PC-9 (cell line): Measurements from ENCODE around the gene SLC48A1.

Experiments
- EZH2 ChIP-seq: fragments of 200-600 bp; sonication (generic); IDR thresholded peaks from 2 replicates; pipeline ENCODE4 v1.8.0; 2017; ENCODE audit warnings: antibody characterized with exemption, low read depth
- TF ChIP-seq, protein P1 (sequence below): fragments of 200-600 bp; sonication (generic); conservative IDR thresholded peaks from 2 replicates; pipeline ENCODE4 v1.6.1; 2017; ENCODE audit warnings: mixed run types, antibody characterized with exemption, mild to moderate bottlenecking, moderate library complexity

DNA sequence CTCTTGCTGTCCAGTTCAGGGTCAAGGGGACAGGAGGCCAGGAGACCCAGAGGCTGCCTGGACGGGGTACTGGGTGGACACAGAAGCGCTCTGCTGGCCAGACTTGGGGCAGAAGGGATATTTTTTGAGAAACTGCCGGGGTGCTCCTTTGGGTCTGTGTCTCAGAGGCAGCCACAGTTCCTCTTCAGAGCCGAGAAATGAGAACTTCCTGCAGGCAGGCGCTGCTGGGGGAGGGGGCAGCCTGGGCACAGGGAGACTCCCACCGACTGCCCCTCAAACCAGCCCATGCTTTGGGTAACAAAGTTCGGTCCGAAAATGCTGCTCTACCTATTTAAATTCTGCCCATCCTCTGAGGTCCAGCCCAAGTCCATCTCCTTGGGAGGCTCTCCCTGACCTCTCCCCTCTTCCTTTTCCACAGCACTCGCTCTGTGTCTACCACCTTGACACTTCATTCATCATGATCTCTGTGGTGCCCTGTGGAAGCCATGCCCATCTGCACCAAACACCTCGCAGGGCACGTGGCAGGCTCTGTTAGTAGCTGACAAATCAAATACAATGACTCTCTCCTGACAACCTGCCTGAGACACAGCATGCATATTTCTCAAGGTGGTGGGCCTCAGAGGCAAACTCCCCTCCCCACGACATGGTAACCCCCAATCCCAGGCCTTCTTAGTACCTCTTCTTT, 30.3 kb downstream of the SLC48A1 start:
- TF ChIP-seq, protein P1, sequence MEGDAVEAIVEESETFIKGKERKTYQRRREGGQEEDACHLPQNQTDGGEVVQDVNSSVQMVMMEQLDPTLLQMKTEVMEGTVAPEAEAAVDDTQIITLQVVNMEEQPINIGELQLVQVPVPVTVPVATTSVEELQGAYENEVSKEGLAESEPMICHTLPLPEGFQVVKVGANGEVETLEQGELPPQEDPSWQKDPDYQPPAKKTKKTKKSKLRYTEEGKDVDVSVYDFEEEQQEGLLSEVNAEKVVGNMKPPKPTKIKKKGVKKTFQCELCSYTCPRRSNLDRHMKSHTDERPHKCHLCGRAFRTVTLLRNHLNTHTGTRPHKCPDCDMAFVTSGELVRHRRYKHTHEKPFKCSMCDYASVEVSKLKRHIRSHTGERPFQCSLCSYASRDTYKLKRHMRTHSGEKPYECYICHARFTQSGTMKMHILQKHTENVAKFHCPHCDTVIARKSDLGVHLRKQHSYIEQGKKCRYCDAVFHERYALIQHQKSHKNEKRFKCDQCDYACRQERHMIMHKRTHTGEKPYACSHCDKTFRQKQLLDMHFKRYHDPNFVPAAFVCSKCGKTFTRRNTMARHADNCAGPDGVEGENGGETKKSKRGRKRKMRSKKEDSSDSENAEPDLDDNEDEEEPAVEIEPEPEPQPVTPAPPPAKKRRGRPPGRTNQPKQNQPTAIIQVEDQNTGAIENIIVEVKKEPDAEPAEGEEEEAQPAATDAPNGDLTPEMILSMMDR = no peak
- no peak for TF ChIP-seq EZH2
